Measurements from ENCODE around the gene MYO19. TPM values are rescaled to one million over a fixed set of nuclear protein-coding genes. Genes with fewer than 3 reads are reported as not detected.

MYO19 gene
- total and polyA plus RNA-seq, 2 of the 8 experiments (the other 6 are each of a cell fraction or from before 2014, with no cell fraction given) = 126 to 163 TPM

GRCh38 chr17:36527621-36528250, 6.9 kb downstream of the MYO19 start:
- TF ChIP-seq RNF2 (IDR thresholded peaks at IDR 0.05; ENCODE audit: borderline replicate concordance, low read depth, low read length, missing control alignments, poor library complexity, severe bottlenecking) = no peak
- no peak for TF ChIP-seq BACH1 (IDR thresholded peaks at IDR 0.05; ENCODE audit: low read length)
- no peak for TF ChIP-seq POLR2AphosphoS5 (IDR thresholded peaks at IDR 0.05; ENCODE audit: low read depth, low read length)
- no peak for TF ChIP-seq SRF (IDR thresholded peaks at IDR 0.05; ENCODE audit: low read depth, low read length)
- Histone ChIP-seq H4K5ac (ENCODE audit: insufficient read length, low read depth, low read length) (no peak overlapping the region), H3K18ac (ENCODE audit: extremely low read depth, low read length) (no peak overlapping the region), H2BK5ac (ENCODE audit: low read depth, low read length) (no peak overlapping the region), H3K56ac (replicated peaks; ENCODE audit: insufficient read length, low read depth, low read length) (no peak overlapping the region), H3K27me3 (replicated peaks in 1 of 4; ENCODE audit: control insufficient read depth in 3 of 4, extremely low read depth in 1 of 4, insufficient read depth in 3 of 4, low read length in 3 of 4) (no peaks in the 10 kb centered on the region), H3K9me3 (ENCODE audit: insufficient read depth in 2 of 2, low read depth in 1 of 2, low read length in 1 of 2) (no peaks in the 10 kb centered on the region), H3K4me3 (ENCODE audit: extremely low read depth in 1 of 4, insufficient read depth in 2 of 4, low read depth in 3 of 4, low read length in 4 of 4) (no peak overlapping the region), H3K23me2 (ENCODE audit: low read depth, low read length) (0 out of 2 replicates have a peak, but pooled peaks cover 2% of the 10 kb centered on the region), H3K4me2 (ENCODE audit: insufficient read depth in 1 of 2, low read depth in 2 of 2, low read length in 2 of 2) (no peak overlapping the region), H2BK12ac (ENCODE audit: low read depth, low read length) (no peak overlapping the region), H2BK120ac (replicated peaks; ENCODE audit: low read depth, low read length) (no peak overlapping the region), H3K27ac (ENCODE audit: low read depth, low read length) (no peak overlapping the region), H3K9ac (replicated peaks in 1 of 4; ENCODE audit: extremely low read depth in 1 of 4, low read depth in 3 of 4, low read length in 3 of 4) (no peak overlapping the region), H2BK20ac (ENCODE audit: low read length) (no peak overlapping the region), H3K4ac (replicated peaks; ENCODE audit: insufficient read length, low read depth, low read length) (no peak overlapping the region), H3K79me1 (ENCODE audit: low read depth, low read length) (peaks cover 3% of the 10 kb centered on the region; the same call in 1 of the 2 replicates), H3K79me2 (ENCODE audit: control insufficient read depth in 1 of 2, insufficient read depth in 2 of 2, low read length in 2 of 2) (peaks cover 0 to 15% of the 10 kb centered on the region in 2 experiments; a peak in 2 of 4 replicates), H2BK15ac (ENCODE audit: low read length) (no peak overlapping the region), H2AK5ac (ENCODE audit: low read depth, low read length) (no peak overlapping the region), H4K91ac (replicated peaks; ENCODE audit: insufficient read length, low read length) (no peak overlapping the region), H4K20me1 (replicated peaks in 1 of 2; ENCODE audit: control insufficient read depth in 1 of 2, insufficient read depth in 2 of 2, low read length in 2 of 2) (peaks cover 6 to 10% of the 10 kb centered on the region in 2 experiments), H4K8ac (ENCODE audit: extremely low read depth, insufficient read depth, low read length) (no peak overlapping the region; the same call in 1 of the 2 replicates), H3K23ac (ENCODE audit: insufficient read length) (no peak overlapping the region), H3K4me1 (replicated peaks in 1 of 4; ENCODE audit: control insufficient read depth in 3 of 4, insufficient read depth in 4 of 4, low read length in 3 of 4) (no peaks in the 10 kb centered on the region), H3K36me3 (ENCODE audit: control insufficient read depth in 2 of 4, insufficient read depth in 4 of 4, low read length in 3 of 4) (peaks cover 58 to 84% (median 76%) of the 10 kb centered on the region in 4 experiments), H3K14ac (ENCODE audit: insufficient read length) (no peak overlapping the region), H2AFZ (ENCODE audit: low read length) (no peak overlapping the region)
- CTCF ChIA-PET (ENCODE audit: partially characterized antibody) = no interaction called here
- POLR2A ChIA-PET (ENCODE audit: partially characterized antibody) = interaction anchor here (1.0 to 7.7 kb wide), 7 partner anchors 9 to 47 kb away, joined by 3 to 89 read pairs (median 5); no protein-coding TSS in a partner anchor
- 95% methylated on average over 7 of the region's 7 CpGs; no CpG with 5 or more reads in 1 of the 2 experiments for WGBS, 2 experiments (ENCODE audit: extremely low coverage in 1 of 2, insufficient coverage in 1 of 2, insufficient read length in 1 of 2, insufficient replicate concordance in 2 of 2, low coverage in 1 of 2, low lambda C conversion rate in 2 of 2, missing lambda C conversion rate in 1 of 2)
- FAIRE-seq = no peak
- DNase-seq (ENCODE audit: low read depth in 1 of 2, low spot score in 2 of 2) = no peak

Data from H1 (cell line).